ENCODE data around the gene UTP11.

UTP11 gene

DNA sequence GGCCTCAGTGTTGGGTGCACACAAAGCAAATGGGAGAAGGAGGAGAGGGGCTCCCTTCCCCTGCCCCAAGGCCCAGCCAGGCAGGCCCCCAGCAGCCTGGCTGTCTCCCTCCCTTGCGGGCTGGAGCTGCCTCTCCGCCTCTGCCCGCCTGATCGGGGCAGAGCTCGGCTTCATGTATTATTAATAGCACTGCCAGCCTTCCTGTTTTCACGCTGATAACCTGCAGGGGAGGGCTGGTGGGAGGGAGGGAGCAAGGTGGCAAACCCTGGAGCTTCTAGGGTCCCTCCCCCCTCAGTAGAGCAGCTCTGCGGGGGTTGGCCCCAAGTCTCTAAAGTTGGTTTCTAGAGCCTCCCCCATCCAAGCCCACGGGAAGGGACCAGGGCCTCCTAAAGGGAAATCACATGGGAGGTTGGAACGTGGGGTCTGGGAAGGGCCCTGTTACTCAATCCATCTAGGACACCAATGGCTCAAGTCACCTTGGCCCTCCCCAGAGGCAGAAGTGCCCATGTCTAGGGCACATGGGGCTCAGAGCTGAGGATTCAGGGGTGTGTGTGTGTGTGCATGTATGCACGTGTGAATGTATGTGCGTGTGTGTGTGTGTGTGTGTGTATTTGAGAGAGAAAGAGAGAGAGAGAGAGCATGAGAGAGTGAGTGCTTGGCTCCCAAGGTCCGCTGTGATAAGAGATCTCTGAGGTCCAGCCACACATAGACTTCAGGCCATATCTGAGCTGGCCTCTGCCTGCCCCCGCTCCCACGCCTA is 55.9 kb downstream of the UTP11 start:
- DNase-seq (ENCODE audit: low spot score) (no peak), FAIRE-seq (peak; percentile 44)

GRCh38 chr1:38068980-38069340 is 56.4 kb downstream of the UTP11 start:
- FAIRE-seq (no peak), DNase-seq (ENCODE audit: low spot score) (no peak)

GRCh38 chr1:38071312-38072256 is 59.0 kb downstream of the UTP11 start:
- FAIRE-seq (no peak), DNase-seq (ENCODE audit: low spot score) (no peak)

GRCh38 chr1:38072858-38073257 is 60.3 kb downstream of the UTP11 start:
- DNase-seq (ENCODE audit: low spot score) (no peak), FAIRE-seq (no peak)

GRCh38 chr1:38073534-38074301 is 61.2 kb downstream of the UTP11 start:
- FAIRE-seq (no peak), DNase-seq (ENCODE audit: low spot score) (no peak)

- DNase-seq (ENCODE audit: low spot score) (no peak), FAIRE-seq (no peak)
Measured at GRCh38 chr1:38074302-38074677, 61.8 kb downstream of the UTP11 start.

Data from urothelium cell line (cell line).